SK-MEL-5 (cell line): ENCODE measurements around the gene KREMEN1. TPM values are rescaled to one million over a fixed set of nuclear protein-coding genes. Genes with fewer than 3 reads are reported as not detected.
A peak's percentile ranks its signal among the peaks of the same experiment; 100 is the strongest.
"Not testable (repeated sequence)": the region's sequence is repeated elsewhere in the genome, so short reads cannot be mapped to it uniquely, and the experiment has no call there.

Experiments
- DNase-seq: peaks from one replicate; pipeline ENCODE4 v3.0.0-alpha.2; 2016; ENCODE audit warnings: low read depth, low spot score
- in situ Hi-C: cut with HindIII; loops from 2 replicates; pipeline ENCODE4 v1.10.0; 2016; ENCODE audit warnings: low sequenced_read_pairs, high pct_unique_total_duplicates, low pct_unique_long_range_greater_than_20kb
- total RNA-seq: library from RNA; depleted of rRNA; stranded (reverse); fragments of >200 nt; shearing (Covaris generic); gene quantifications from 2 replicates; pipeline ENCODE4 v1.2.3, GENCODE V29; 2014

Gene KREMEN1
- total RNA-seq, 1 experiment from 2014 or later = 23.5 TPM

DNA sequence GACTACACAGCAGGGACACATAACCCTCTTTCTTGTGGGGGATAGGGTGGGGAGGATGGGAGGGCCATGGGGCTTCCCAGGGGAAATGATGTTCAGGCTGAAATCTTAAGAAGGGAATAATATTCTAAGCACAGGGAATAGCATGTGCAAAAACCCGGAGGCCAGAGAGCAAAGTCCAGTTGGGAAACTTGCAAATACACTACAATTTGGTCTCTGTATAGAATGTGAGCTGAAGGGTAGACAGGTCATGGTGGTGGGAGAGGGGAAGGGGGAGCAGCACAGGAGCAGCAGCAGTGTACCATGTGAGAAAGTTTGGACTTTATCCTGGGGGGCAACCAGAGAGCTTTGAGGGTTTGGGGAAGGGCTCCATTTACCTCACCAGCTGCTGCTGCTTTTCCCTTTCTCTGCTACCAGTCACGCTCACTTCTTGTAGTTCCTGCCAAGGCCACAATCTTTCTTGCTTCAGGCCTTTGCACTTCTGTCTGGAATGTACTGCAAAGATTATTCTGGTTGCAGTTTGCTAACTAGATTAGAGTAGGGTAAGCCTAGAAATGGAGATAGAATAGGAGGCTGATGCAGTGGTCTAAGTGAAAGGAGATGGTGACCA is 43.0 kb downstream of the KREMEN1 start:
- no peak for DNase-seq
- in situ Hi-C loops = no loop called here

DNA sequence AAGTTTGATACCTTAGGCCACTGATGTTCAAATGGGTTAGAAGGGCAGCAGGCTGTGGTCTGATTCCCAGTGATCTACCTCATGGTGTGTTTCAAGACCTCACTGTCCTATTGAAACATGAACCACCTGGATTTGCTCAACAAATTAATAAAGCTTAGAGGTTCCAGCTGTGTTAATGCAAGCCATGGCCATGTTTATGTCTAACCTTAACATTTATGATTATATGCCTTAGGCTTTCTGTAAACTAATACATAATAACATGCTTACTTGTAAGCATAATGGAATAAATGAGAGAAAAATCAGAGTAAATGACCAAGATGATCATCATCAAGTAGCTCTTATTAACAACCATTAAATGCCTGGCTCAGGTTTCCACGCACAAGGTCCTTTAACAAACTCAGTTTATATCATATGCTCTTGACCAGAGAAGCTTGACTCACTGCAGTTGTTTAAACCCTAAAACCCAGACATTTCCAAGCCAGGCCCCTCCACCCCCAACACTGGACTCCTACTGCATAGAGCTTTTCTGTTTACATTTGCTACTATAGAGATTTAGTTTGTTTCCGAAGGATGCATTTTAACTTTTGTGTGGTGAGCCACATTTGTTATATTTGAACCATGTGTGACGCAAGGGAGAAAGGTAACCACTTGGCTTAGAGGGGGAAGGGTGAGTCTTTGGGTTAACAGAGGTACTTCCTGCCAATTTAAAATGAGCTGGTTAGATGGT is 43.7 kb downstream of the KREMEN1 start:
- in situ Hi-C loops = no loop called here
- no peak for DNase-seq

GRCh38 chr22:29117799-29118477 is 45.1 kb downstream of the KREMEN1 start:
- in situ Hi-C loops = no loop called here
- no peak for DNase-seq

DNA sequence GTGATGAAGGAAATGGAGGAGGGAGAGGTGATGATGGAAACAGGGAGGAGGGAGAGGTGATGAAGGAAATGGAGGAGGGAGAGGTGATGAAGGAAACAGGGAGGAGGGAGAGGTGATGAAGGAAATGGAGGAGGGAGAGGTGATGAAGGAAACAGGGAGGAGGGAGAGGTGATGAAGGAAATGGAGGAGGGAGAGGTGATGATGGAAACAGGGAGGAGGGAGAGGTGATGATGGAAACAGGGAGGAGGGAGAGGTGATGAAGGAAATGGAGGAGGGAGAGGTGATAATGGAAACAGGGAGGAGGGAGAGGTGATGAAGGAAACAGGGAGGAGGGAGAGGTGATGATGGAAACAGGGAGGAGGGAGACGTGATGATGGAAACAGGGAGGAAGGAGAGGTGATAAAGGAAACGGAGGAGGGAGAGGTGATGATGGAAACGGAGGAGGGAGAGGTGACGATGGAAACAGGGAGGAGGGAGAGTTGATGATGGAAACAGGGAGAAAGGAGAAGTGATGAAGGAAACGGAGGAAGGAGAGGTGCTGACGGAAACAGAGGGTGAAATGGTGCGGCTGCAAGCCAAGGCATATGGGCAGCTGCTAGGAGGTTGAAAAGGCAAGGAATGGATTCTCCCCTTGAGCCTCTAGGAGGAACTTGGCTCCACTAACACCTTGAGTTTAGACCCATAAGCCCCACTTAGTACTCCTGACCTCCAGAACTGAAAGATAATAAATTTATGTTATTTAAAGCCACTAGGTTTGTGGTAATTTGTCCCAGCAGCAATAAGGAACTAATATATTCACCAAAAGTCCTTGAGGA is 47.5 kb downstream of the KREMEN1 start:
- in situ Hi-C loops = not testable (repeated sequence)
- peak; percentile 28 for DNase-seq

- no peak for DNase-seq
- in situ Hi-C loops = no loop called here
Measured at GRCh38 chr22:29121124-29121523, 48.3 kb downstream of the KREMEN1 start.

DNA sequence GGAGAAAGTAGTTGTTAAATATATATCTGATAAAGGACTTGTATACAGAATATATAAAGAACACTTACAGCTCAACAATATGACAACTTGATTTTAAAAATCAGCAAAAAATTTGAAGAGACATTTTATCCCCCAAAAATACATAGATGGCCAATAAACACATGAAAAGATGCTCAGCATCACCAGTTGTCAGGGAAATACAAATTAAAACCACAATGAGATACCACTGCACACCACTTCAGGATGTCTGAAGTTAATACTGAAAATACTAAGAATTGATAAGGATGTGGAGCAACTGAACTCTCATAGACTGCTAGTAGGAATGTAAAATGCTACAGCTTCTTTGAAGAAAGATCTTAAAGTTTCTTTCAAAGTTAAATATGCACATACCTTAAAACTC is 49.2 kb downstream of the KREMEN1 start:
- in situ Hi-C loops = no loop called here
- peak; percentile 38 for DNase-seq

GRCh38 chr22:29124777-29125442 is 52.1 kb downstream of the KREMEN1 start:
- DNase-seq = no peak
- in situ Hi-C loops = no loop called here

- in situ Hi-C loops = no loop called here
- DNase-seq = no peak
Measured at GRCh38 chr22:29125443-29125778, 52.6 kb downstream of the KREMEN1 start.

DNA sequence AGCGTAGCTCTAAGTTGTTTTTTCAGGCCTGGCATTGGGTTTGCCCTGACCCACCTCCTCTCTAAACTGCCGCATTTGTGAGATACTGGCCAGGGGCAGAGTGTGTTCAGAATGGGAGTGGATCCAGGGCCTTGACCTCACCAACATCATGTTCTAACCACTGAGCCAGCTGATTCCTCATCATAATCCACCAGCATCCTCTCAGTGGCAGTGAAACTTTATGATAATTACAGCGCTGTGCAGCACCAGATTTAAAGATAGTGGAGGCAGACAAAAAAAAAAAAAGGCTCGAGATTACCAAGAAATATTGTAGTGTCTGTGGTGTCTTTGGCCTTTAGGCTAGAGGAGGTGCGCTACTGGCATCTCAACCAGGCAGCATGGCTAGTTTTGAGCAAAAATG is 53.0 kb downstream of the KREMEN1 start:
- DNase-seq = no peak
- in situ Hi-C loops = no loop called here

- no peak for DNase-seq
- in situ Hi-C loops = no loop called here
Measured at GRCh38 chr22:29126670-29127395, 54.0 kb downstream of the KREMEN1 start.

DNA sequence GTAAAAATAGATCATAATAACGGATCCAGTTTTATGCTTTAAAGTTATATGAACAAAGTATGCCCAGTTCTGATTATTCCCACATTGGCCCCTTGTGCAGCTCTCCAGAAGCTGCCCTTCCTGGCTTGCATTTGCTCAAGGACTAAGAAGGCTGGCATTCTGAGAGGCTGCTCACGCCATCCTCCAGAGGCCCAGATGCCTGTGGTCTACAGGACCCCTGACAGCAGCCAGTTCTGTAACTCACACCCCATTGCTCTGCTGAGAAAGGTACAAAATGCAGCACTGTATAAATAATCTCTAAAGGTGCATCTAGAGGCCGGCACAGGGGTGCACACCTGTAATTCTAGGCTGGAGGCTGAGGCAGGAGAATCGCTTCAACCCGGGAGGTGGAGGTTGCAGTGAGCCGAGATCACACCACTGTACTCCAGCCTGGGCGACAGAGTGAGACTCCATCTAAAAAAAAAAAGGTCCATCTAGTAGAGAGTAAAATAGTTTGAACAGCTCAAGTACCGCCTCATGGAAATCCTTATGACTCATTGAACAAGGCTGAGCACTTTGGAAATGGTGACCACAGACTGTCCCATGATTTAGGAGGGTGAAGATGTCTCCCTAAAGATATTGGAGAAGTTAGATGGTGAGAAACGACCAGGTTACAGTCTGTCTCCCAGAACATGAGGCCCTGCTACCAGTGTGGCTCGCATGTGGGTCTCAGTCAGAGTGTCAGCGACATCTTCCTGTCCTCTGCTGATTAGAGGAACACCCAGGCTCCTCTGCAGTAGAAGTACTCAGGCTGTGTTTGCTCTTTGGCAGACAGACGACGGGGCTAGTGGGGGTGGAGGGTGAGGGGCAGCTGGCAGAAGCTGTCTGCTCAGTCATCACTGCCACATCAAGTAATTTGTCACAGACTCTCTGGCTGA is 56.3 kb downstream of the KREMEN1 start:
- in situ Hi-C loops = no loop called here
- no peak for DNase-seq

DNA sequence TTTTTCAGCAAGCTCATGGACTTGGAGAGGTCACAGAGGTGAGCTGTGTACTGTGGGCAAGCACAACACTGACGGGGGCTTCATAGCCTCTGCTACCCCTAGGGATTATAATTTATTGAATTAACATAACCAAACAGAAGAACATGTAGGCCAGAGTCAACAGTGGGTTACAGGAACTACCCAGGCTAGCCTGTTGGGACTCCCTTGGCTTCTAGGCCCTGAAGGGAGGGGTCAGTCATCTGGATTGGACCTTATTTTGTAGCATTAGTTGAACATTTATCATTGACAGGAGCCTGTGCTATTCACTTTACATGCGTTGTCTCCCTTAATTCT is 56.9 kb downstream of the KREMEN1 start:
- DNase-seq = no peak

GRCh38 chr22:29130476-29130875 is 57.6 kb downstream of the KREMEN1 start:
- peak; percentile 22 for DNase-seq
- in situ Hi-C loops = no loop called here

More for the DNA sequence above, 56.9 kb downstream of the KREMEN1 start:
- in situ Hi-C loops = no loop called here

DNA sequence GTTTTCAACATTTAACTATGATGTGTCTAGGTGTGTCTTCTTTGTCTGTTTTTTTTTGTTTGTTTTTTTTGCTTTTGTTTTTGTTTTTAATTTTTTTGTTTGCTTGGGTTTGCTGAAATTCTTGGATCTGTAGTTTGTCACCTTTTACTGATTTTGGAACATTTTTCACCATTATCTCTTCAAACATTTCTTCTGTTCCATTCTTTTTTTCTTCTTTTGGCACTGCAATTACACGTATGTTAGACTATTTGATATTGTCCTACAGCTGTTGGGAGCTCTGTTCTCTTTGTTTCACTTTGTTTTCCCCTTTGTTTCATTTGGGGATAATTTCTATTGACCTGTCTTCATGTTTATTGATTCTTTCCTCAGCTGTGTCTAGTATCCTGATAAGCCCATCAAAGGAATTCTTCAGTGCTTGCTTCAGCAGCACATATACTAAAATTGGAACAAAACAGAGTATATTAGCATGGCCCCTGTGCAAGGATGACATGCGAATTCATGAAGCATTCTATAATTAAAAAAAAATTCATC is 60.8 kb downstream of the KREMEN1 start:
- no peak for DNase-seq
- in situ Hi-C loops = no loop called here

GRCh38 chr22:29134448-29134847 is 61.6 kb downstream of the KREMEN1 start:
- in situ Hi-C loops = no loop called here
- DNase-seq = no peak
